Activated CD8-positive, alpha-beta memory T cell treated with anti-CD3 and anti-CD28 coated beads for 24 hours (primary cell): ENCODE results near the gene GRID2.
"Not testable (repeated sequence)": the region's sequence is repeated elsewhere in the genome, so short reads cannot be mapped to it uniquely, and the experiment has no call there.

Experiments
- DNase-seq: peaks from one replicate; pipeline ENCODE4 v3.0.0-alpha.2; 2020

Gene GRID2

GRCh38 chr4:92444143-92444843 is 140.5 kb downstream of the GRID2 start:
- not testable (repeated sequence) for DNase-seq

- no peak for DNase-seq
Measured at GRCh38 chr4:92445127-92445526, 141.4 kb downstream of the GRID2 start.

GRCh38 chr4:92447255-92447905 is 143.6 kb downstream of the GRID2 start:
- DNase-seq, result no peak

- DNase-seq, result not testable (repeated sequence)
Measured at GRCh38 chr4:92448176-92448575, 144.4 kb downstream of the GRID2 start.

- DNase-seq, result no peak
Measured at GRCh38 chr4:92450694-92451093, 146.9 kb downstream of the GRID2 start.

GRCh38 chr4:92451782-92452181 is 148.0 kb downstream of the GRID2 start:
- no peak for DNase-seq

GRCh38 chr4:92452383-92452782 is 148.6 kb downstream of the GRID2 start:
- not testable (repeated sequence) for DNase-seq

- DNase-seq, result no peak
Measured at GRCh38 chr4:92455329-92455839, 151.6 kb downstream of the GRID2 start.

GRCh38 chr4:92455951-92456350 is 152.2 kb downstream of the GRID2 start:
- DNase-seq, result no peak

GRCh38 chr4:92461732-92462131 is 158.0 kb downstream of the GRID2 start:
- no peak for DNase-seq

GRCh38 chr4:92477298-92477697 is 173.5 kb downstream of the GRID2 start:
- no peak for DNase-seq

- no peak for DNase-seq
Measured at GRCh38 chr4:92483341-92483740, 179.6 kb downstream of the GRID2 start.

GRCh38 chr4:92488496-92488895 is 184.7 kb downstream of the GRID2 start:
- DNase-seq, result no peak

GRCh38 chr4:92497141-92497540 is 193.4 kb downstream of the GRID2 start:
- DNase-seq, result no peak

- no peak for DNase-seq
Measured at GRCh38 chr4:92501456-92501855, 197.7 kb downstream of the GRID2 start.

- no peak for DNase-seq
Measured at GRCh38 chr4:92506933-92507332, 203.2 kb downstream of the GRID2 start.

GRCh38 chr4:92514627-92515026 is 210.9 kb downstream of the GRID2 start:
- DNase-seq, result no peak

- no peak for DNase-seq
Measured at GRCh38 chr4:92516450-92516849, 212.7 kb downstream of the GRID2 start.

- no peak for DNase-seq
Measured at GRCh38 chr4:92519727-92520126, 216.0 kb downstream of the GRID2 start.

GRCh38 chr4:92520563-92520962 is 216.8 kb downstream of the GRID2 start:
- DNase-seq, result no peak

GRCh38 chr4:92521941-92522340 is 218.2 kb downstream of the GRID2 start:
- DNase-seq, result no peak

GRCh38 chr4:92522356-92522755 is 218.6 kb downstream of the GRID2 start:
- no peak for DNase-seq

GRCh38 chr4:92524131-92524530 is 220.4 kb downstream of the GRID2 start:
- no peak for DNase-seq

- no peak for DNase-seq
Measured at GRCh38 chr4:92528541-92528940, 224.8 kb downstream of the GRID2 start.

GRCh38 chr4:92529510-92529909 is 225.7 kb downstream of the GRID2 start:
- no peak for DNase-seq
